Pulmonary artery endothelial cell (primary cell): ENCODE data around the gene ISM1. TPM values are rescaled to one million over a fixed set of nuclear protein-coding genes. Genes with fewer than 3 reads are reported as not detected.

Source experiments
- DNase-seq: peaks from one replicate; pipeline ENCODE4 v3.0.0-alpha.2; 2011; ENCODE audit warnings: low read depth, low spot score
- total RNA-seq: library from RNA; depleted of rRNA; stranded (reverse); fragments of >200 nt; gene quantifications from 2 replicates; pipeline ENCODE4 v1.2.3, GENCODE V29; 2014

Gene ISM1
- total RNA-seq, 1 donor from 2014 or later: under 0.01 TPM

- DNase-seq: no peak
Measured at GRCh38 chr20:13307562-13308163, 86.6 kb downstream of the ISM1 start.

DNA sequence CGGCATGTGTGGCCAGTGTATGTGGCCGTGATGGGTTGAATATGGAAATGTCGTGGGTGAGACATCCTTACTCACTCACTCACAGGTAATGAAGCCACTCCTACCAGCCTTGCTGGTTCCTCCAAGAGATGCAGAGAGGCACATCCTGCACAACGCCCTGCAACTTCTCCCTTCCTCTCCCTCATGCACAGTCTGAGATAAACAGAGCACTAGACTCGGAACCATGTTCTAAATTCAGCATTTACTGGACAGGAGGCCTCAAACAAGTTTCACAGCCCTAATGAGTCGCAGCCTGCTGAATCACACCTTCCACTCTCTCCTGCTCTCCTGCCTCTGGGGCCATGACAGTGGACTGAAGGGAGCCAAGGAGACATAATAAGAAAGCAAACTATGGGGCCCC lies 91.2 kb downstream of the ISM1 start:
- no peak for DNase-seq

DNA sequence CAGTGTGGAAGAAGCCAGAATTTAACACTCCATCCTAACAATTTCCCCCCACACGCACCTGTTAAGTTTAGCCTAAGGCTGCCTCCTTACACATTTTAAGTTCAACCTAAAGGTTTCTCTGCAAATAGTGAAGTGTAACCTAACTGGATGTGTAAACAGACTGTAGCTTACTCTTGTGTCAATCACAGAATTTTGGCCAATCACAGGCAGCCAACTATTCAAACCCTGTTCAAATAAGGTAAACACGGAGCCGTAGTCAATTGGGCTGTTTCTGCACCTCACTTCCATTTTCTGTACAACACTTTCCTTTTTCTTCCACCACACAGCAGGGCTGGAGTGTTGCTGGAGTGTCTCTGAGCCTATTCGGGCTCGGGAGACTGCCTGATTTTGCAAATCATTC lies 92.1 kb downstream of the ISM1 start:
- no peak for DNase-seq

- no peak for DNase-seq
Measured at GRCh38 chr20:13317439-13317838, 96.4 kb downstream of the ISM1 start.

DNA sequence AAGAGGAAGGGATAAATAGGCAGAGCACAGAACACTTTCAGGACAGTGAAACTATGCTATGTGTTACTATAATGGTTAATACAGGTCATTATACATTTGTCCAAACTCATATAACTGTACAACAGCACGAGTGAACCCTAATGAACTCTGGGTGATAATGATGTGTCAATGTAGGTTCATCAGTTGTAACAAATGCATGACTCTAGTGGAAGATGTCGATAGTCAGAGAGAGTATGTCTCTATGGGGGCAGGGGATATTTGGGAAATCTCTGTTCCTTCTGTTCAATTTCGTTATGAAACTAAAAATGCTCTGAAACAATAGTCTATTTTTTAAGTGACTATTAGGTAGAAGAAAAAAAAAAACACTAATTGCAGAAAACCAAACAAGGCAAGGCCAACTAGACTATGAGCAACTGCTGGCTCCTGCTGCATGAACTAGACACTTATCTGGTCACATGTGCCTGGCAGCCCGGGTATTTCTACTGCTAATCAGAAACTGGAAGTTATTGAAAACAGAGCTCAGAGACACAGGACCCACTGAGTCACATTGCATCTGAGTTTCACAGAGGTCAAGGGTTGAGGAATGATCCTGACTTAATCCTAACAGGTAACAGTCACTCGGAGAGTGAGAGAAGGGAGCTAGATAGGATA lies 97.9 kb downstream of the ISM1 start:
- no peak for DNase-seq

DNA sequence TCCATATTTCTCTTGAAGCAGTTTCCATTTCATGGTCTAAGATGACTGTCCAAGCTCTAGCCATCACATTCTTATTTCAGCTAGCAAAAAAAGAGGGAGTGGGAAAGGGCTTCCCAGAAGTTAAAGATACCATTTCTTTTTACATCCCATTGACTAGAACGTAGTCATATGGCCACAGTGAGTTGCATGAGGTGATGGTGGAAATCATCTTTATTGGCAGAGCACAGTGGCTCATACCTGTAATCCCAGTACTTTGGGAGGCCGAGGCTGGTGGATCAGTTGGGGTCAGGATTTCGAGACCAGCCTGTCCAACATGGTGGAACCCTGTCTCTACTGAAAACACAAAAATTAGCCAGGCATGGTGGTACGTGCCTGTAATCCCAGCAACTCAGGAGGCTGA lies 99.6 kb downstream of the ISM1 start:
- DNase-seq: no peak

DNA sequence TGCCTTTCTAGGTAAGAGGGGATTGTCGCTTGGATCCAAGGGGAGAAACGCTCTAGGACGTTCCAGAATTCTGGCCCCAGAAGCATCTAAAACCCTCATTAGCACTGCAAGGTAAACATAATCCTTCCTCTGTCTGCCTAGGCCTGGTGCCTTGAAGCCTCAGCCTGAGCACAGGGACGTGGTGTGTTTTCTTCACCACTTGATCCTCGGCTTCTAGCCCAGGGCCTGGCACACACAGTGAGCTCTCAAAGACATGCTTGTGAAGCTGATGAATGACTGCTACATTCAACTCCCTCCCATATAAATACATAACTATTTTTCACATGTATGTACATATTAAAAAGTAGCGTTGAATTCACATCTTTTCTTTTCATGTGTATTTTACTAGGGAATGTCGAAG lies 100.3 kb downstream of the ISM1 start:
- no peak for DNase-seq

GRCh38 chr20:13322198-13322597 lies 101.1 kb downstream of the ISM1 start:
- no peak for DNase-seq

DNA sequence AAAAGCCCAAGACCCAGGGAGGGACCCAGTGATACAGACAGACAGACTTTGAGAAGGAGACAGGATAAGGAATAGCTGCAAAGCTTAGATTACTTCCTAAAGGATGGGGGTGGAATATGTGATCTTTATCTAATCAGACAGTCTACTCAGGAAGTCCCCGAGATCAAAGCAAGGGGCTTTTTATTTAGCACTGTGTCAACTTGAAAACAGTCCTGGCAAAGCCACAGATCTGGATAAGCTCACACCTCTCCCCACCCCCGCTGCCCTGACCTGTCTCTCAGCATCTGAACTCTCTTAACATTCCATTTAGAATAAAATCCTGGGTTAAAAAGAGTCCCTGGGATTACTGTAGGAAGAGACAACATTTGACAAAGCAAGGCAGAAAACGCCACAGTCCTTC lies 101.5 kb downstream of the ISM1 start:
- no peak for DNase-seq

GRCh38 chr20:13325033-13325432 lies 104.0 kb downstream of the ISM1 start:
- no peak for DNase-seq

GRCh38 chr20:13325796-13326340 lies 104.8 kb downstream of the ISM1 start:
- DNase-seq: no peak

DNA sequence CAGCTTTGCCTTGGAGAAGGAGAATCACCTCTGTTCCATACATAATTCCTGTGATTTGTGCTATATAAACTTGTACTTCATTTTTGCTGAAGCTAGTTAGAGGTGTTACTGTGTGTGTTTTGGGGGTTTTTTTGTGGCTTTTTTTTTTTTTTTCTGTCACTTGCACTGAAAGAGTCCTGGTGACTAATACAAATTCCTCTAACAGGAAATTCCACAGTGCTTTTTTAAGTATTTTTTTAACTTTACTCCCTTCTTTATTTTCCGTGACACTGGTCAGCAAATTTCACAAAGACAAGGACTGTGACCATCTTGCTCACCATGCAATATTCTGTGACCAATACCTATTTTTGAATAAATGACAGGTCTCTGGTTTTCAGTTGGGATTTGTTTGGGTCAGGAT lies 110.5 kb downstream of the ISM1 start:
- no peak for DNase-seq

DNA sequence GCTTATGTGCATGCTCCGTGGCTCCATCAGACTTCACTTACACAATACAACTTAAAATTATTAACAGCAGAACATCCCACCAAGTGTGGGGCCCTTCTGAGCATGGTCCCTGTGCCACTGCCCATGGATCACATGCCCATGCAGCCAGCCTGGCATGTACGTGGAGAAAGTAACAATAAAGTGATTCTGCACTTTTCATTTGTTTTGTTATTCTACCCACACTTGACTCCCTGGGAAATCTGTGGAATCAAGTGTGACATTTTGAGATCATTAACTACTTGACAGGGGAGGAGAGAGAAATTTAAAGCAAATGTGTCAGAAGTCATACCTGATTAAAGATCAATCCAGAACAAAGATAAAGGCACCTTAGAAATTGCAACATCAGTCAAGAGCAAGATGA lies 112.0 kb downstream of the ISM1 start:
- no peak for DNase-seq

GRCh38 chr20:13333793-13334192 lies 112.7 kb downstream of the ISM1 start:
- no peak for DNase-seq

DNA sequence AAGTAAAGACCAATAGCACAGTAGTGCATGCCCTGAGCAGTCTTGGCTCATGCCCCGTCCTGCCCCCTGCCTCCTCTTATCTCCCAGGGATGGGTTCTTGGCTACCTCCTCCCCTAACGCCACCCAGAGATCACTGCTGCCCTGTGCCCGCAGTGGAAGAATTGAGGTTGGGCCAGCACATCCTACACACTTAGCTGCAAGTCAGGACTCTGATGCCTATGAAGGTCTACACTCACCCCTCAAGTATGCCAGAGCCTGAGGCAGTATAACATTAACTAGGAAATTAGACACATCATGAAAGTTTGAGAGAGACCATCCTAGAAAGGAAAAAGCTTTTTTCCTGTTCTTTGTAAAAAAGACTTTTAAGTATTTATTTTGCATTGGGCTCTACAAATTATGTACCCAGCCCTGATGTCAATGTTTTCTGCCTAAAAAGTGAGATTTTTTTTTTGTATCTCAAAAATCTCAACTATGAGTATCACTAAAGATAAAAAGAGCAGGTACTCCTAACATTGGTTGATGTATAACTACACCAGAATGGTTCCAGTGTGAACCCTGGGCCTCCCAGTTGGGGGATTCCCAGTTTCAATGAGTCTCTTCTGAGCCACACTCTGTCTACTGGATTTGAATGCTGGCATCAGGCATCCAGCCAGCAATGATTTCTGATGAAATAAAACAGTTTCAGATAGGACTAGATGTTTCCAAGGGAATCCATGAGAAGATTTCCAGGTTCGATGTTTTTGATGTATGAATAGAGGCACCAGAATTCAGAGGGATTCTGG lies 115.4 kb downstream of the ISM1 start:
- DNase-seq: no peak

DNA sequence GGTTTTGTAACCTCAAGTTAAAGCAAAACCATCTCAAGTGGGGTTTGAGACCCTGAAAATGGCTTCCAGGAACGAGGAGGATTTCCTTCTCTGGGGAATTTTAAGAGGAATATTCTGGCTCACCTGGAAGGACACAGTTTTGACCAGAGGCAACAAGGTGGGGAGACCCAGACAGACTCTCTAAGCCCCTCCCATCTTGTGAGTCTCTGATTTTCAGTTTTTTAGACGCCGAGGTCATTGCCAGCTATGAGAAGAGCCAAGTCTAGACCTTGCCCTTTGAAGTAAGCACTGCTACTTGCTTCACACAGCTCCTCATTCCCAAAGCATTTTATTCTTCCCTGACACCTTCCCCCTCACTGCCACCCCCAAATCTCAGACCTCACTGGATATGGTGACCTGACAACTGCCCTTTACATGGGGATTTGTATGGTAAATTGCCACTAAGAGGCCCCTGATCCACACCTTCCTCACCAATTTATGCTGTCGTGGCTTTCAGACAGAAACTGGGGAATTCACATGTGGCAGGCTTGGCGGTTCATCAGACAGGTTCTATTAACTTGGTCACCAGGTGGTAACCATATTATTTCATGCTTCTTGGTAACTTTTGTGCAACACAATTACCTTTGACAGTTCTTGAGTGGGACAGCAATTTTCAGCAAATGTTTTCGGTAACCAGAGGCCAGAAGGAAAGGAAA lies 116.2 kb downstream of the ISM1 start:
- DNase-seq: no peak

DNA sequence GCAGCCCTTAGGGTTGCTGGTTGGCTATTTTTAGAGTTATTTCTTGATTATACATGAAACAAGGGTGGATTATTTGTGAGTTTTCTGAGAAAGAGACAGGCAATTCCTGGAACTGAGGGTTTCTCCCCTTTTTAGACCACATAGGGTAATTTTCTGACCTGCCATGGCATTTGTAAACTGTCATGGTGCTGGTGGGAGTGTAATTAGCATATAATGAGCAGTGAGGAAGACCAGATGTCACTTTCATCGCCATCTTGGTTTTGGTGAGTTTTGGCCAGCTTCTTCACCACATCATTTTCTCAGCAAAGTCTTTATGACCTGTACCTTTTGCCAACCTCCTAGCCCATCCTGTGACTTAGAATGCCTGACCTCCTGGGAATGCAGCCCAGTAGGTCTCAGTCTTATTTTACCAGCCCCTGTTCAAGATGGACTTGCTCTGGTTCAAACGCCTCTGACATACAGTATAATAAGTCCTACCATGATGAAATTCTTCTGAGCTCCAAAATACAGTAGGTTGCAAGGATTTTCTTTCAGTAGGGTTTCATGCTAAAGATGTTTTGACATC lies 117.1 kb downstream of the ISM1 start:
- no peak for DNase-seq

DNA sequence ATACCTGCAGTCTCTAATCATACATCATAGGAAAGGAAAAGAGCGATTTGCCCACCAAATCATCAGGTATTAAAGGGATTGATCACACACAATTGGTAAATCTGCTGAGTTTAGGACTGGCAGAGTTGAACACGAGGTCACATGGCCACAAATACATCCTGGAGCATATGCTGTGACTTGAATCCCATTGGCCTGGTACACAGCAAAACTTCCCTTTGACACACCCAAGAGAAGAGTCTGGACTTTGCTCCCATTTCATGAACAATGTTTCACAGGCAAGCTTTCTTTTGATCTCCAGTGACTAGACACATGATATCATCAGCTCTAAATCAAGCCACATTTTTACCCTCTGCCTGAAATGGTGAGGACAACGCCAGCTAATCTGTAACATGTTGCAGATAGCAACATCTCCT lies 117.9 kb downstream of the ISM1 start:
- no peak for DNase-seq

- DNase-seq: no peak
Measured at GRCh38 chr20:13340088-13340487, 119.0 kb downstream of the ISM1 start.

DNA sequence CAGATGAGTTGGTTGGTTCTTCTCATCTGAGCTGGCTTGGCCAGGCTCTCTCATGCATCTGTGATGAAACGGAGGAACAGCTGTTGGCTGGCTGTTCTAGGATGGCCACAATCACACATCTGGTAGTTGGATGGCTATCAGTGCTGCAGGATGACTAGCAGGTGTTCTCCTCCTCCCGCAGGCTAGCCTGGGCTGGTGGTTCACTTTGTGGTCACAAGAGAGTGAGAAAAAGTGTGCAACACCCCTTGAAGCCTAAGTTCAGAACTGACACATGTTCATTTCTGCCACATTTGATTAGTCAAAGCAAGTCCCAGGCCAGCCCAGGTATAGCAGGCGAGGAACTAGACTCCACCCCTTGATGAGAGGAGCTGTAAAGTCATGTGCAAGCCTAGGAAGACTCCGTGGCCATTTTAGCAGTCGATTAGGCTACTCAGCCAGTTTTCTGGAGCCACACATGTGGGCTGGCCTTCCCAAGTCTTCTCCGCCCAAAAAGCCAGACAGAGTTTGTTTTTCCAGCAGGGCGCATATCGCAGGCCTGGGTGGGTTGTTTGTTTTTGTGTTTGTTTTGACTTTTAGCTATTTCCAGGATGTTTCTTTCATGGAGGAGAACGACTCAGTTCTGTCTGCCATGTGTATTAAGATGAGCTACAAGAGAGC lies 120.8 kb downstream of the ISM1 start:
- no peak for DNase-seq
